ENCODE results near the gene TTYH2. TPM values are rescaled to one million over a fixed set of nuclear protein-coding genes. Genes with fewer than 3 reads are reported as not detected.
"Not testable (repeated sequence)": the region's sequence is repeated elsewhere in the genome, so short reads cannot be mapped to it uniquely, and the experiment has no call there.

The TTYH2 gene
- total and polyA plus RNA-seq, 7 donors, result 0.89 to 16.4 (median 5.1) TPM

GRCh38 chr17:74276051-74276476 is 62.7 kb downstream of the TTYH2 start:
- Histone ChIP-seq H3K36me3 (ENCODE audit: insufficient read depth in 1 of 2, low read depth in 1 of 2) (no peaks in the 10 kb centered on the region), H3K27me3 (ENCODE audit: insufficient read depth in 3 of 3, low read length in 2 of 3) (peaks cover 0 to 16% (median 2%) of the 10 kb centered on the region in 3 donors), H3K4me3 (no peak overlapping the region), H3K27ac (peak overlapping the region; percentile 16), H3K4me1 (peaks cover 5% of the 10 kb centered on the region), H3K9me3 (no peaks in the 10 kb centered on the region)
- peak in 1 of 2 donors; percentile 29 for DNase-seq
- intact Hi-C loops (cut with DNase I), result no loop called here
- 40 to 53% (median 46%) methylated on average over 12 of the region's 12 CpGs for WGBS, 3 donors
- ATAC-seq, result no peak
- no peak for TF ChIP-seq CTCF (IDR thresholded peaks at IDR 0.05)

GRCh38 chr17:74276541-74277009 is 63.2 kb downstream of the TTYH2 start:
- ATAC-seq, result peak in 1 of 4 donors; percentile 47
- H3K4me3 ChIP-seq, result no peak overlapping the region

GRCh38 chr17:74277935-74278334 is 64.6 kb downstream of the TTYH2 start:
- intact Hi-C loops (cut with DNase I), result no loop called here

More at GRCh38 chr17:74276541-74277009, 63.2 kb downstream of the TTYH2 start:
- WGBS, 3 donors, result 49 to 55% (median 49%) methylated on average over 5 of the region's 5 CpGs
- no peak for TF ChIP-seq CTCF (IDR thresholded peaks at IDR 0.05)
- Histone ChIP-seq H3K4me1 (peaks cover 5% of the 10 kb centered on the region), H3K27ac (peak overlapping the region; percentile 16), H3K27me3 (ENCODE audit: insufficient read depth in 3 of 3, low read length in 2 of 3) (peaks cover 0 to 16% (median 2%) of the 10 kb centered on the region in 3 donors), H3K36me3 (ENCODE audit: insufficient read depth in 1 of 2, low read depth in 1 of 2) (no peaks in the 10 kb centered on the region), H3K9me3 (no peaks in the 10 kb centered on the region)
- DNase-seq, result peak in 1 of 2 donors; percentile 47
- intact Hi-C loops (cut with DNase I), result no loop called here

GRCh38 chr17:74279617-74280016 is 66.2 kb downstream of the TTYH2 start:
- H3K27me3 ChIP-seq (ENCODE audit: insufficient read depth in 3 of 3, low read length in 2 of 3); DNase-seq; H3K36me3 ChIP-seq (ENCODE audit: insufficient read depth in 1 of 2, low read depth in 1 of 2); H3K4me1 ChIP-seq; H3K4me3 ChIP-seq; H3K27ac ChIP-seq; intact Hi-C loops (cut with DNase I); H3K9me3 ChIP-seq; ATAC-seq: not testable (repeated sequence)
- WGBS, 3 donors, result 79 to 85% (median 84%) methylated on average over 7 of the region's 7 CpGs

More at GRCh38 chr17:74277935-74278334, 64.6 kb downstream of the TTYH2 start:
- no peaks in the 10 kb centered on the region for H3K9me3 ChIP-seq
- H3K36me3 ChIP-seq (ENCODE audit: insufficient read depth in 1 of 2, low read depth in 1 of 2), result no peaks in the 10 kb centered on the region
- no peaks in the 10 kb centered on the region for H3K4me1 ChIP-seq
- DNase-seq (no peak), ATAC-seq (no peak)
- TF ChIP-seq CTCF (IDR thresholded peaks at IDR 0.05), result no peak
- peaks cover 0 to 21% (median 0%) of the 10 kb centered on the region in 3 donors for H3K27me3 ChIP-seq (ENCODE audit: insufficient read depth in 3 of 3, low read length in 2 of 3)
- no peak overlapping the region for H3K27ac ChIP-seq
- H3K4me3 ChIP-seq, result no peak overlapping the region
- WGBS, 3 donors, result 89 to 93% (median 90%) methylated on average over 1 of the region's 1 CpG

- TF ChIP-seq CTCF (IDR thresholded peaks at IDR 0.05), result no peak
- Histone ChIP-seq H3K9me3 (no peaks in the 10 kb centered on the region), H3K27me3 (ENCODE audit: insufficient read depth in 3 of 3, low read length in 2 of 3) (peaks cover 0 to 5% (median 0%) of the 10 kb centered on the region in 3 donors), H3K4me1 (no peaks in the 10 kb centered on the region), H3K27ac (no peak overlapping the region), H3K36me3 (ENCODE audit: insufficient read depth in 1 of 2, low read depth in 1 of 2) (no peaks in the 10 kb centered on the region), H3K4me3 (no peak overlapping the region)
- 75 to 81% (median 78%) methylated on average over 9 of the region's 9 CpGs for WGBS, 3 donors
- intact Hi-C loops (cut with DNase I), result no loop called here
- no peak for ATAC-seq
- DNase-seq, result no peak
Observed at GRCh38 chr17:74280093-74280513, 66.7 kb downstream of the TTYH2 start.
